Ammon's horn (tissue), 1 donor: ENCODE results near the gene GJE1.
"Not testable (repeated sequence)": the region's sequence is repeated elsewhere in the genome, so short reads cannot be mapped to it uniquely, and the experiment has no call there.

Source experiments
- DNase-seq: peaks from one replicate; pipeline ENCODE4 v3.0.0-alpha.2; 2016; ENCODE audit warnings: low spot score

Gene GJE1, protein sequence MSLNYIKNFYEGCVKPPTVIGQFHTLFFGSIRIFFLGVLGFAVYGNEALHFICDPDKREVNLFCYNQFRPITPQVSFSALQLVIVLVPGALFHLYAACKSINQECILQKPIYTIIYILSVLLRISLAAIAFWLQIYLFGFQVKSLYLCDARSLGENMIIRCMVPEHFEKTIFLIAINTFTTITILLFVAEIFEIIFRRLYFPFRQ

GRCh38 chr6:142132625-142133024, at the start of gene GJE1:
GJE1 (plus strand) TSS chr6:142132925; CDS start chr6:142133159, 234 bp downstream.
- no peak for DNase-seq

DNA sequence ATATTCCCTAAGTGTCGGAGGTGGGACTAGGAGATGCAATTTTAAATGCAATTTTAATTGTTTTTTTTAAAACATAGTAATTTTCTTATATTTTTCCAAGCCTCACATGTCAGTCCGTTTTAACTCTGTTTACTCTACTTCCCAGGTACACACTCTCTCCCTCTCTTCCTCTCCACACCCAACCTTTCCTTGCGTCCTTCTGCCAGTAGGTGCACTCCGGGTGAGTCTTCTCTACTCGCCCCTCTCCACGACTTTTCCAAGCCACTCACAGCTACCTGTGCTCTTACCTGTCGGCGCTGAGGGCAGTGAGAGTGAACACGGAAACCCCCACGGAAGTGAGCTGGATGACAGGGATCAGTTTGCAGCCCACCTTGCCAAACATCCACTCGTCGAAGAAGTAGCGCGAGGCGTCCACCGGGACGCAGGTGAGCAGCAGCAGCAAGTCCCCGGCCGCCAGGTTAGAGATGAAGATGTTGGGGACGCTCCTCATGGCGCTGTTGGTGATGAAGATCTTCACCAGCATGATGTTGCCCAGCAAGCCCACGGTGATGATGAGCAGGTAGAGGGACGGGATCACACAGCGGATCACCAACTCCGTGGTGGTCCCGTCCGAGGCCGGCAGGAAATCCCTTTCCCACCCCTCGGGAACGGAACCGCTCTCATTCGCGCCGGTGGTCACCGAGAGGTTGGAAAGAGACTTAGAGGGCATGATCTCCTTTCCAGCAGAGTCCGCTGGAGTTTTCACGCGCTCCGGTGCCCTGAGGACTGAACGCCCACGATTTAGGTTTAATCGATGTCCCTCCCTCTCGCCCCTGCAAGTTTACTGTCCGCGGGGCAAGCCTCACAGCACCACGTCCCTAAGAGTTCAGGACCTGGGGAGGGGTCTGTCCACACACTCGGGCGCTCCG, 44.5 kb upstream of the GJE1 start:
- DNase-seq, result no peak

DNA sequence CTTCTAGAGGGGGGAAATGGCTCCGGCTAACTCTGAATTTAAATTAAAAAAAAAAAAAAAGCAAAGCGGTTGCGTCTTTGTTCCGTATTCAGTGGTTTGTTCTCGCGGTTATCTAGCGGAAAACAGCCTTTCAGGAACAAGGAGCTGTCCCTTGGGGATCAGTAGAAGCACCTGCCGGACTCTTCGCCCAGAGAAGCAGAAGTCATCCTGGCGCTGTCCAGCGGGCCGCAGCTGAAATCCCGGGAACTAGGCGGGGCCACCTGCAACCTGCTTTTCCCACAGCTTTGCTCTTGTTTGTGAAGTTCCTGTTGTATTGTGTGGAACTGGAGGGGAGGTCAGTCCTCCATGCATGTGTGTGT, 43.9 kb upstream of the GJE1 start:
- DNase-seq, result no peak

GRCh38 chr6:142104820-142105219, 27.9 kb upstream of the GJE1 start:
- not testable (repeated sequence) for DNase-seq

DNA sequence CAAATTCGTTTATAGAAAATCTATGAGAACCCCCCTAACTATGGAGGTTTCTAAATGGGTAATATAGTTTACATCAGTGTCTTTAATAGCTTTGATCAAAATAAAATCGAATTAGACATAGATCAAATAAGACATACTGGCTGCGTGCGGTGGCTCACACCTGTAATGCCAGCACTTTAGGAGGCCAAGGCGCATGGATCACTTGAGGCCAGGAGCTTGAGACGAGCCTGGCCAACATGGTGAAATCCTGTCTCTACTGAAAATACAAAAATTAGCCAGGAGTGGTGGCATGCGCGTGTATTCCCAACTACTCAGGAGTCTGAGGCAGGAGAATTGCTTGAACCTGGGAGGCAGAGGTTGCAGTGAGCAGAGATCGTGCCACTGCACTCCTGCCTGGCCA, 21.9 kb upstream of the GJE1 start:
- not testable (repeated sequence) for DNase-seq

DNA sequence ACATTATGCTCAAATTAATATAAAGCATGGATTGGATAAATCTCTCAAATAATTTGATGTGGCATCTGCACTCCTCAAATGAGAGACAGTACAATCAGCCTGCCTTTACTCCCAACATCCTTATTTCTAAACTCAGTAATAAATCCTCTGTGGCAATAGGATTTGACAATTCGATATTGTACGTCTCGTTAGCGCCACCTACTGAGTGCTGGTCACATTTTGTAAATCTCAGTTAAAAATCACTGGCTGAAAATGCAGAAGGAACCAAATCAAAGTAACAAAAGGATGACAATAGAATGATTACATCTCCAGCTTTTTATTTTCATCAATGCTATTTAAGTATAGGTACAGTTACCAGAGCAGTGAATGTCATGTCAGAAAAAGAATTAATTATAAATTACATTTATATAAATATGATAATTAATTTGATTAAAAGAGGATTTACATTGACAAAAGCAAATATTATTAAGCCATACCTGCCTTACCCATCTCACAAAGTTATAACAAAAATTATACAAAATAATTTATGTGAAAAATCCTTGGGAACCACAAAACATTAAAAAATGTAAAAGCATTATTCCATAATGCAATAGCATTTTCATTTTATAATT, 20.2 kb upstream of the GJE1 start:
- peak; percentile 84 for DNase-seq

- DNase-seq, result no peak
These were observed 15.4 kb upstream of the GJE1 start for GRCh38 chr6:142117366-142117765.

DNA sequence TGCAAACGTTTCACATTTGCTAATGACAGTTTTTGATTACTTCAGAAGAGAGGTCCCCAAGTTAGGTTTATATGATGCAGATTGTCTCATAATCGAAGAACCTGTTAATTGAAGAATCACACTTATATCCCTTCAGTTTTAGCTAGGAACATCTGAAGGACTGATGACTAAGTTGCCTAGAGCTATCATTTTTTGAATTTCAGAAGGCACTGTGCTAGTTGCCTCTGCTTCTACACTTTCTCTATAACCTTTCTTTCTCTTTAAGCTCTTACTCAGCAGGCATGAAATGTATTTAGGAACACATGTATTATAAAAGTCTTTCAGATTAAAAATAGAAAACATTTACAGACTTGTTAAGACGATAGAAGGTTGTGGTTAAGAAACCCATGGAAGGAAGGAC, 14.4 kb upstream of the GJE1 start:
- DNase-seq, result no peak

- no peak for DNase-seq
These were observed 13.8 kb upstream of the GJE1 start for GRCh38 chr6:142118925-142119324.

DNA sequence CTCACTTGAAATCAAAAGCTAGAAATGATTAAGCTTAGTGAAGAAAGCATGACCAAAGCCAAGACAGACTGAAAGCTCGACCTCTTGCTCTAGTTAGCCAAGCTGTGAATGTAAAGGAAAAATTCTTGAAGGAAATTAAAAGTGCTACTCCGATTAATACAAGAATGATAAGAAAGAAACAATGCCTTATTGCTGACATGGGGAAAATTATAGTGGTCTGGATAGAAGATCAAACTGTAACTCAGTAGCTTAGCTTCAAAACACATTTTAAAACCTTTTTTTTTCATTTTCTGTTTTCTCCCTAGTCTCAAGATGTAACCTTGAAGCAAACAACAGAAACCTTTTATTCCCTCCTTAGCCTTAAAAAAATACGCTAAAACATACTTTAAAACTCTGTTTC, 11.4 kb upstream of the GJE1 start:
- no peak for DNase-seq

- no peak for DNase-seq
These were observed 1.9 kb upstream of the GJE1 start for GRCh38 chr6:142130814-142131213.

GRCh38 chr6:142138876-142139275, 6.2 kb downstream of the GJE1 start:
- DNase-seq, result no peak

DNA sequence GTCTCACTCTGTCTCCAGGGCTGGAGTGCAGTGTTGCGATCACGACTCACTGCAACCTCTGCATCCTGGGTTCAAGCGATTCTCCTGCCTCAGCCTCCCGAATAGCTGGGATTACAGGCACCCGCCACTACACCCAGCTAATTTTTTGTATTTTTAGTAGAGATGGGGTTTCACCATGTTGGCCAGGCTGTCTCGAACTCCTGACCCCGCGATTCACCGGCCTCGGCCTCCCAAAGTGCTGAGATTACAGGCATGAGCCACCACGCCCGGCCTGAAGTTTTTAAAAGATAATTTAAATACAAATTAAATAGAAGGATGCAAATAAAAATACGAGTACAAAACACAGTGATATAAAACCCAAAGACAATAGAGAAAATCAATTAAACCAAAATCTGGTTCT, 8.8 kb downstream of the GJE1 start:
- DNase-seq, result not testable (repeated sequence)

DNA sequence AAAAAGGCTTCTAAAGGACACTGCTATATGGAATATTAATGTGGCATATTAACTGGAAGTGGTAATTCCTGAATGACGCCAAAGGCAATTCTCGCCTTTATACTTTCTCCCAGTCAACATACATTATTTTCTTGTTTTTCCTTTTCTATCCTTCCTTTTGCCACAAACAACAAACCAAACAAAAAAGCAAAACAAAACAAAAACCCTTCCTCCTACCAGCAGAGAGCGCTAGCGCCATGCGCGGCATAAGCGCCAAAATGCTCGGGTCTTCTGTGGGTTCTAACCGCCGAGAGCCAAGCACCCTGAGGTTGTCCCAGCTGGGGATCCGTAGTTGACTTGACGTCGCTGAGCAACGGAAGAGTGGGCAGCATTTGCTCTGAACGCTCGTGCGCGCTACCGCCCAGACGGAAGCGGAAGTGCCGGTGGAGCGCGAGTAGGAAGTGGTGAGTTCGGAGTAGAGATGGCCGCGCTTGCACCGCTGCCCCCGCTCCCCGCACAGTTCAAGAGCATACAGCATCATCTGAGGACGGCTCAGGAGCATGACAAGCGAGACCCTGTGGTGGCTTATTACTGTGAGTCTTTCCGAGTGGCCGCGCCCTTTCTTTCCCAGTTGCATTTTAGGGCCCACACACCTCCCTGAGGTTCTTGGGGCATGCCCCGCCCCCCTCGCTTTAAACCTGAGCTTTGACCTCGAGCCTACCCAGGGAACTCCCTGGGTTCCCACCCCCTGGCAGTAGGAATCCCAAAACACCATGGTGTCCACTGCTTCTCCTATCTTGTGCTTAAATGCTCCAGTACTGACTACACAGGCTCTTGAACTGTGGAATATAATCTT, 14.3 kb downstream of the GJE1 start, which contains the start of the genes NMBR and VTA1:
TSS of gene NMBR (minus strand) at position 295 of the 835 bp plus-strand sequence. CDS start 58,464 bp downstream, outside the sequence.
TSS of gene VTA1 (plus strand) at position 436 of the 835 bp plus-strand sequence. CDS start at position 461, 25 bp downstream.
- DNase-seq, result peak; percentile 99

GRCh38 chr6:142152746-142153145, 20.0 kb downstream of the GJE1 start:
- DNase-seq, result no peak

- DNase-seq, result no peak
These were observed 20.5 kb downstream of the GJE1 start for GRCh38 chr6:142153196-142153595.

- no peak for DNase-seq
These were observed 21.6 kb downstream of the GJE1 start for GRCh38 chr6:142154336-142154735.

DNA sequence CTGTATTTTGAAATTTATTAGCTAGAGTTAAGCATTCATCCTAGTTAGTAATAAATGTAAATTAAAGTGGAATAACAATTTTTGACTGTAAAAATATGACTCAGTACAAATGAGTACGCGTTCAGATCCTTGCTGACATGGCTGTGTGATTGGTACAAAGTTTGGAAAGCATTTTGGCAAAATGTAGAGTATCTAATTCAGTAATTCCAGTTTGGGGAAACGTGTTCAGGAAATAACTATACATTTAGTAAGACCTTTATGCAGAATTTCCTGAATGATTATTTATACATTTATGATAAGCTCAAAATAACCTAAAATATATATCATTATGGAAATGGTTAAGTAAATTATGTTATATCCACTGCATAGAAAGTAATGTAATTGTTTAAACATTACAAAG, 22.4 kb downstream of the GJE1 start:
- DNase-seq, result no peak

DNA sequence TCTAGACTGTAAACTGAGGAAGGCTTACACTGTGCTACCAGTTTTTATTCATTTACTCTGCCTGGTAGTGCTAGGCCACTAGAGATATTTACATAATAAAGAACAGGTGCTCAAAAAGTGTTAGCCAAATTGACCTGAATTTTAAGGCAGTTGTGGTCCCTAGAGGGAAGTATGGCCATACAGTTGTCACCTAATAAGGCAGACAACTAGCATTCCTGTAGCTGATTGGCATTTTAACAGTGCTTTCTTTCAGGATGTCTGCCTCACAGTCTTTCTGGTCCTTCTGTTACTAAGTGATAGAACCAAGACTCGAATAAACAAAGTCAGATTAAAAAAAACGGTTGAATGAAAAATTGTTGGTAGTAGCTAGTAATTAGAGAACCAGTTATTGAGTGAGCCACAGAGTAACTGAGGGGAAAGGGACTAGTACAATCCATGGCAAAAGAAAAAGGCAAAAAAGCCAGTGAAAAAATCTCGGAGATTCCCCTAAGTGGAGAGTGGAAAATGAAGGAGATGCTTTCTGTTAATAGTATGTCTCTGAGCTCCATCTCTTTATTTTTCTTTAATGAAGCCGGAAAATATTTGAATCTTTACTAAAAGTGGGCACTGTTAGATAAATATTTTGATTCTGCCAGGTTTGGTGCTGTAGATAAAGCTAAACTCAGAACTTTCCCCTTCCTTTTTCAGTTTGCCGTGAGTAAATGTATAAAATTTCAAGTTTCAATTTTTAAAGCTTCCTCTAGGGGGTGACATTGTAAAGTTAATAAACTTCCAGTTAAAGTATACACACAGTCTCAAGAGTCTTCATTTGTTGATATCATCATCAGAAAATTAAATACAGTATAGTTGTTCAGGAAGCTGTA, 23.4 kb downstream of the GJE1 start:
- no peak for DNase-seq

DNA sequence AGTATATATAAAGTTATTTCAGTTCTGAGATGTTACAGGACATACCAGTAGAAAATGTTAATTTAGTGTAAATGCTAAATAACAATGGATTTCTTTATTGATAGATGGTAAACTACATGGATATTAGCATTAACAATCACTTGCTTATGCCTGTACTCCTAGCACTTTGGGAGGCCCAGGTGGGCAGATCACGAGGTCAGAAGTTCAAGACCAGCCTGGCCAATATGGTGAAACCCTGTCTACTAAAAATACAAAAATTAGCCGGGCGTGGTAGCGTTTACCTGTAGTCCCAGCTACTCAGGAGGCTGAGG, 24.0 kb downstream of the GJE1 start:
- DNase-seq, result not testable (repeated sequence)

DNA sequence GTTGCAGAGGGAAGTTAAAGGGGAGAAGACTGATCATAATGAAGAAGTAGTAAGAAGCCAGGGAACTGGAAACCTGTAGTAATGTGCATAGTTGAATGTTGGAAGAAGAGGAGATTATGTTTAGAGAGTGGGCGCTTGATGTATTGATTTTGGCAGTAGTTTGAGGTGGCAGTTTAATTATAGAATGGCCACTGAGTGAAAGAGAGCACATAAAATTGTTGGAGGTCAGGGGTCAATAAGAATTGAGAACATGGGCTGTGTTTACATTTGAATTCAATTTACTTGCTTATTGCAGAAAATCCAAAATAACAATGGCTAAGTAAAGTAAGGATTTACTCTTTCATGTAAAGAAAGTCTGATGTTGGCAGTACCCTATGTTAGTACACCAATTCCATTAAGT, 30.1 kb downstream of the GJE1 start:
- DNase-seq, result no peak
